ENCODE results near the gene KCNQ1. TPM values are rescaled to one million over a fixed set of nuclear protein-coding genes. Genes with fewer than 3 reads are reported as not detected.

KCNQ1 gene
- total RNA-seq, 1 donor from 2014 or later = 52.9 TPM

GRCh38 chr11:2767801-2768200, 323.0 kb downstream of the KCNQ1 start:
- Histone ChIP-seq H3K36me3 (no peaks in the 10 kb centered on the region), H3K9me3 (no peaks in the 10 kb centered on the region), H3K4me3 (no peak overlapping the region), H3K27me3 (no peaks in the 10 kb centered on the region), H3K27ac (no peak overlapping the region), H3K4me1 (no peaks in the 10 kb centered on the region)
- no peak for DNase-seq
- ATAC-seq = no peak
- TF ChIP-seq CTCF (IDR thresholded peaks at IDR 0.05) = no peak
- intact Hi-C loops (cut with DNase I) = no loop called here

DNA sequence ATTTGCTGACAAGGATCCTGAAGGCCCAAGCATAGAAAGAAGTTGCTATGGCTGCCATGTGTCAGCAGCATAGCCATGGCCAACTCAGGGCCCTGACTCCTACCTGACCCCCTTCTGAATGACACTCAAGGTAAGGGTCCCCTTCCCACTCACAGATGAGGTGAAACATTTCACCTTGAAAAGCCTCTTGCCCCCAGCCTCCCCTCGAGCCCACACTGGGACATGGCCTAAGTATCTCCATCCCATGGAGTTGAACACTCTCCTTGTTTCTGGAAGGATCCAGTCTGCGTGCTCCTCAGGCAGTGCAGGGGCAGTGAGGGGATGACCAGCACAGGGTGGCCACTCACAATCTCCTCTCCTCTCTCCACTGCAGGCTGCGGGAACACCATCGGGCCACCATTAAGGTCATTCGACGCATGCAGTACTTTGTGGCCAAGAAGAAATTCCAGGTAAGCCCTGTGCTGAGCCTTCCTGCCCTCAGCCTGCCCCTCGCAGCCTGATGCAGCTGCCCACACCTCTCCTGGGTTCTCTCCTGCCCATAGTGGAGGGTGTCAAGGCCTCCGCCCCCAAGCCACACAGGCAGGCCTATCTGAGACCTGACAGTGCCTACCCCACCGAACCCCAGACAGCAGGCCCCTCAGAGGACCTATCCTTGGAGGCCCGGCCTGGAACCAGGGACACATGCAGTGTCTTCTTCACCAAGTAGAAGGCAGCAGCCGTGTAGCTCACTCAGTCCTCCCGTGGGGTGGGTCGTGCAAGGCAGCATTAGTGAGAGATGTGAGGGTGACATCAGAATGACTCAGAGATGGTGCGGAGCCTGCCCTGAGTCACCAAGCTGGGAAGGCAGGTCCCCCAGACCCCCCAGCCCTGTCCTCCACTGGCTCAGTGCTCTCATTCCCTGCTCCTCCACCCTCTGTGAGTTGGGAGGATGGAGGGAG, 323.9 kb downstream of the KCNQ1 start:
- no peak for TF ChIP-seq CTCF (IDR thresholded peaks at IDR 0.05)

GRCh38 chr11:2769409-2770095, 324.7 kb downstream of the KCNQ1 start:
- DNase-seq (no peak), ATAC-seq (no peak)
- Histone ChIP-seq H3K27me3 (no peaks in the 10 kb centered on the region), H3K4me3 (no peak overlapping the region), H3K9me3 (no peaks in the 10 kb centered on the region), H3K36me3 (no peaks in the 10 kb centered on the region), H3K4me1 (no peaks in the 10 kb centered on the region), H3K27ac (no peak overlapping the region)
- no peak for TF ChIP-seq CTCF (IDR thresholded peaks at IDR 0.05)
- intact Hi-C loops (cut with DNase I) = no loop called here

More for the DNA sequence above, 323.9 kb downstream of the KCNQ1 start:
- Histone ChIP-seq H3K4me1 (no peaks in the 10 kb centered on the region), H3K36me3 (no peaks in the 10 kb centered on the region), H3K4me3 (no peak overlapping the region), H3K9me3 (no peaks in the 10 kb centered on the region), H3K27me3 (no peaks in the 10 kb centered on the region), H3K27ac (no peak overlapping the region)
- intact Hi-C loops (cut with DNase I) = no loop called here
- no peak for DNase-seq
- ATAC-seq = peak; percentile 11

- DNase-seq (peak; percentile 56), ATAC-seq (no peak)
- no peak for TF ChIP-seq CTCF (IDR thresholded peaks at IDR 0.05)
- no peak overlapping the region for H3K27ac ChIP-seq
- no peaks in the 10 kb centered on the region for H3K27me3 ChIP-seq
- H3K4me1 ChIP-seq = no peaks in the 10 kb centered on the region
- H3K36me3 ChIP-seq = no peaks in the 10 kb centered on the region
- no peak overlapping the region for H3K4me3 ChIP-seq
- H3K9me3 ChIP-seq = no peaks in the 10 kb centered on the region
- intact Hi-C loops (cut with DNase I) = no loop called here
These were observed 325.4 kb downstream of the KCNQ1 start for GRCh38 chr11:2770096-2770751.

DNA sequence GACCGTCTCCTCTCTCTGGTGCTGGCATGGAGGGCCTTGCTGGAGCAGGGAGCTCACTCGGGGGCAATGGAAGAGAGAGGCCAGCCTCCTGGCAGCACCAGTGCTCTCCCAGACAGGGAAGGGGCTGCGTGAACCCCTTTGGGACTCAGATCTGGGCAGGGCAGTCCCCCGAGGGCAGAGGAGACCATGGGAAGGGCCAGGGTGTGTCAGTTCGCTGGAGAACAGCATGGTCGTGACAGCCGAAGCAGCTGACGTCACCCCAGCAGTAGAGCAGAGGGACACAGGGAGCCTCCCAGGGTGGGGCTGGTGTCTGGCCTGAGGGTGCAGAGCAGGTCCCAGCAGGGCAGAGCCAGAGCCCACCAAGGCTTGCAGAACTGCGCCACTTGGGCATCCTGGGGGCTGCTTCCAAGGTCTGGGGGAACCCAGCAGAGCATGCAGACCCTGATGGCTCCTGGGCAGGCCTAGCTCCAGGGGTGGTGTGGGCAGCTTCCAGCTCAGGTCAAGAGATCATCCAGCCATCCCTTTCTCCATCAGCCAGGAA, 326.0 kb downstream of the KCNQ1 start:
- H3K4me3 ChIP-seq = no peak overlapping the region
- no peak overlapping the region for H3K27ac ChIP-seq
- DNase-seq (peak; percentile 48), ATAC-seq (no peak)
- TF ChIP-seq CTCF (IDR thresholded peaks at IDR 0.05) = no peak
- no peaks in the 10 kb centered on the region for H3K4me1 ChIP-seq
- no peaks in the 10 kb centered on the region for H3K27me3 ChIP-seq
- intact Hi-C loops (cut with DNase I) = no loop called here
- no peaks in the 10 kb centered on the region for H3K9me3 ChIP-seq
- H3K36me3 ChIP-seq = no peaks in the 10 kb centered on the region

Data from upper lobe of right lung (tissue), 1 donor.